Psoas muscle (tissue), 8 donors: ENCODE measurements around the gene DUSP7. TPM values are rescaled to one million over a fixed set of nuclear protein-coding genes. Genes with fewer than 3 reads are reported as not detected.

Experiments
- ATAC-seq, 4 donors: fragments of 200-7000 bp; cut with Tn5 transposase; one replicate each; pipeline ENCODE4 v1.9.1; 2020; ENCODE audit warnings: moderate library complexity in 3 of 4, mild to moderate bottlenecking in 2 of 4
- DNase-seq, 2 donors: peaks; one replicate each; pipeline ENCODE4 v3.0.0-alpha.2; 2020
- H3K27ac ChIP-seq: fragments of 200-600 bp; one replicate; pipeline ENCODE4 v1.8.0; 2022
- H3K27me3 ChIP-seq, 3 donors: fragments of 200-600 bp in 1 of 3; one replicate each; pipeline versions ENCODE4 v1.6.1 to v1.8.0; 2013 to 2022; ENCODE audit warnings: low read length in 2 of 3, mild to moderate bottlenecking in 2 of 3, moderate library complexity in 1 of 3; ENCODE audit not compliant: insufficient read depth in 3 of 3
- H3K36me3 ChIP-seq, 2 donors: fragments of 200-600 bp in 1 of 2; one replicate each; pipeline versions ENCODE4 v1.6.1 to v1.8.0; 2013 to 2022; ENCODE audit warnings: low read depth in 1 of 2, mild to moderate bottlenecking in 1 of 2, moderate library complexity in 1 of 2; ENCODE audit not compliant: insufficient read depth in 1 of 2
- H3K4me1 ChIP-seq: fragments of 200-600 bp; one replicate; pipeline ENCODE4 v1.8.0; 2022
- H3K4me3 ChIP-seq: fragments of 200-600 bp; one replicate; pipeline ENCODE4 v1.8.0; 2022; ENCODE audit warnings: mild to moderate bottlenecking
- H3K9me3 ChIP-seq: fragments of 200-600 bp; one replicate; pipeline ENCODE4 v1.8.0; 2022
- CTCF ChIP-seq: fragments of 200-600 bp; IDR thresholded peaks from one replicate; pipeline ENCODE4 v1.8.0; 2022; ENCODE audit warnings: antibody characterized with exemption
- WGBS, 3 donors: extraction: QIAGEN DNeasy Blood & Tissue Kit; methylation state at CpG; one replicate each; pipeline versions ENCODE4 v1.1.6 to v1.1.7; 2013; 5-methylcytosine and 5-hydroxymethylcytosine counted together
- intact Hi-C, 2 donors: fragments of 100-400 bp; cut with DNase I; formaldehyde crosslinking; loops; one replicate each; pipeline versions ENCODE4 v1.11.0 to v1.14.2; 2022
- polyA plus RNA-seq, 3 donors: library from polyadenylated mRNA; stranded (reverse); fragments of 200-250 nt; gene quantifications; one replicate each; pipeline ENCODE4 v1.2.3, GENCODE V29; 2013
- total RNA-seq, 4 donors: library from RNA; stranded (reverse); fragmentation: NEBNext Ultra II Directional in 2 of 4; extraction: Animal tissue kit (Norgen Biotek cat#: 25700) in 2 of 4; gene quantifications; one replicate each; pipeline versions ENCODE4 v1.2.1 to v1.2.4, GENCODE V29; 2021 to 2023
- donor health status: healthy with polysubstance abuse.
- donor health status: DM: no; HTN: no; CAD: no; lungs with moderate emphysema.
- donor health status: Bipolar disorder and iron deficiency.
- donor health status: healthy.
- donor health status: DM: yes; HTN: yes; CAD: no.
- donor health status: DM: no; HTN: no; CAD: no.
- donor health status: DM: no; HTN: no; CAD: no.
- donor health status: DM: yes; HTN: yes; CAD: no.

Gene DUSP7
- total and polyA plus RNA-seq, 7 donors, result 7.4 to 31.9 (median 15.7) TPM

GRCh38 chr3:52069855-52070254 lies 13.5 kb upstream of the DUSP7 start:
- peak overlapping the region; percentile 91 for H3K27ac ChIP-seq
- DNase-seq (no peak), ATAC-seq (no peak)
- no peak overlapping the region for H3K4me3 ChIP-seq
- intact Hi-C loops, result loop anchor here in 1 of 2 donors (5.0 kb wide), 2 partner anchors 52 to 67 kb away; no protein-coding TSS in a partner anchor
- no peaks in the 10 kb centered on the region for H3K9me3 ChIP-seq
- WGBS, 3 donors, result 92 to 97% (median 95%) methylated on average over 4 of the region's 4 CpGs
- H3K4me1 ChIP-seq, result peaks cover 22% of the 10 kb centered on the region
- TF ChIP-seq CTCF, result no peak
- H3K27me3 ChIP-seq, result no peaks in the 10 kb centered on the region
- H3K36me3 ChIP-seq, result no peaks in the 10 kb centered on the region

- intact Hi-C loops, result no loop called here
- TF ChIP-seq CTCF, result no peak
- no peak overlapping the region for H3K27ac ChIP-seq
Measured at GRCh38 chr3:52069135-52069534, 12.8 kb upstream of the DUSP7 start.

GRCh38 chr3:52068730-52069129 lies 12.4 kb upstream of the DUSP7 start:
- ATAC-seq, result no peak
- Histone ChIP-seq H3K36me3 (no peaks in the 10 kb centered on the region), H3K27ac (no peak overlapping the region), H3K27me3 (no peaks in the 10 kb centered on the region), H3K4me3 (no peak overlapping the region), H3K4me1 (peaks cover 22% of the 10 kb centered on the region), H3K9me3 (no peaks in the 10 kb centered on the region)
- no peak for TF ChIP-seq CTCF
- 90 to 93% (median 92%) methylated on average over 12 of the region's 12 CpGs for WGBS, 3 donors
- no peak for DNase-seq
- intact Hi-C loops, result no loop called here

More at GRCh38 chr3:52069135-52069534, 12.8 kb upstream of the DUSP7 start:
- no peak overlapping the region for H3K4me3 ChIP-seq
- no peaks in the 10 kb centered on the region for H3K36me3 ChIP-seq
- 87 to 94% (median 89%) methylated on average over 5 of the region's 5 CpGs for WGBS, 3 donors
- no peaks in the 10 kb centered on the region for H3K9me3 ChIP-seq
- DNase-seq (no peak), ATAC-seq (no peak)
- H3K4me1 ChIP-seq, result peaks cover 22% of the 10 kb centered on the region
- no peaks in the 10 kb centered on the region for H3K27me3 ChIP-seq

- intact Hi-C loops, result no loop called here
- ATAC-seq (no peak), DNase-seq (no peak)
- no peak for TF ChIP-seq CTCF
- H3K36me3 ChIP-seq, result no peaks in the 10 kb centered on the region
- peaks cover 22% of the 10 kb centered on the region for H3K4me1 ChIP-seq
- WGBS, 3 donors, result 79 to 84% (median 84%) methylated on average over 12 of the region's 12 CpGs
- no peak overlapping the region for H3K27ac ChIP-seq
- no peaks in the 10 kb centered on the region for H3K9me3 ChIP-seq
- no peaks in the 10 kb centered on the region for H3K27me3 ChIP-seq
- H3K4me3 ChIP-seq, result no peak overlapping the region
Measured at GRCh38 chr3:52068055-52068571, 11.7 kb upstream of the DUSP7 start.

GRCh38 chr3:52067526-52067925 lies 11.2 kb upstream of the DUSP7 start:
- Histone ChIP-seq H3K9me3 (no peaks in the 10 kb centered on the region), H3K27me3 (no peaks in the 10 kb centered on the region), H3K4me3 (no peak overlapping the region), H3K27ac (no peak overlapping the region), H3K36me3 (no peaks in the 10 kb centered on the region), H3K4me1 (peaks cover 22% of the 10 kb centered on the region)
- no peak for ATAC-seq
- no peak for DNase-seq
- 80 to 85% (median 82%) methylated on average over 4 of the region's 4 CpGs for WGBS, 3 donors
- no peak for TF ChIP-seq CTCF
- intact Hi-C loops, result no loop called here
